OCI-LY7 (cell line): ENCODE measurements around the gene OR2V2.

Experiments
- EZH2phosphoT487 ChIP-seq: fragments of 200-600 bp; sonication (generic); IDR thresholded peaks from 2 replicates; pipeline ENCODE4 v1.6.1; 2018; ENCODE audit warnings: low read depth, borderline replicate concordance, mild to moderate bottlenecking, mixed run types, antibody characterized with exemption, low read length, moderate library complexity, mixed read lengths
- TF ChIP-seq, protein P1 (sequence below): fragments of 200-600 bp; sonication (generic); conservative IDR thresholded peaks from 2 replicates; pipeline ENCODE4 v1.5.1; 2014; ENCODE audit warnings: mild to moderate bottlenecking, antibody characterized with exemption, low read length, moderate library complexity, mixed read lengths

DNA sequence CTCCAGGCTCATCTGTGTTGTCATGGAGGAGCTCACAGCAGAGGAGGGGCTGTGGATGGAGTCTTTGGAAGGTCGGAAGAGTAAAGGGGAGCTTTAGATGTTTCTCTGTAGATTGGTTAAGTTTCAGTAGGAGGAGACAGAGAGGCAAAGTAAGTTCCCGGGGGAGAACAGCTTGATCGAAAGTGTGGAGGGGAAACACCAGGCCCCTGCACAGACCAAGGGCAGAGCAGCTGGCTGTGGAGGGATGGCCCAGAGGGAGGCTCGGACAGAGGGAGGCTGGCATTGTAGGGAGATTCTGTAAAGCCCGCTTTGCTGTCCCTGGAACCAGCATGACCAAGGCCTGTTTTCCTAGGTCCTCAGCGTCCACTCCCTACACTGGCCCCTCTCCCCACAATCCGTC lies 5.3 kb upstream of the OR2V2 start:
- TF ChIP-seq, protein P1, sequence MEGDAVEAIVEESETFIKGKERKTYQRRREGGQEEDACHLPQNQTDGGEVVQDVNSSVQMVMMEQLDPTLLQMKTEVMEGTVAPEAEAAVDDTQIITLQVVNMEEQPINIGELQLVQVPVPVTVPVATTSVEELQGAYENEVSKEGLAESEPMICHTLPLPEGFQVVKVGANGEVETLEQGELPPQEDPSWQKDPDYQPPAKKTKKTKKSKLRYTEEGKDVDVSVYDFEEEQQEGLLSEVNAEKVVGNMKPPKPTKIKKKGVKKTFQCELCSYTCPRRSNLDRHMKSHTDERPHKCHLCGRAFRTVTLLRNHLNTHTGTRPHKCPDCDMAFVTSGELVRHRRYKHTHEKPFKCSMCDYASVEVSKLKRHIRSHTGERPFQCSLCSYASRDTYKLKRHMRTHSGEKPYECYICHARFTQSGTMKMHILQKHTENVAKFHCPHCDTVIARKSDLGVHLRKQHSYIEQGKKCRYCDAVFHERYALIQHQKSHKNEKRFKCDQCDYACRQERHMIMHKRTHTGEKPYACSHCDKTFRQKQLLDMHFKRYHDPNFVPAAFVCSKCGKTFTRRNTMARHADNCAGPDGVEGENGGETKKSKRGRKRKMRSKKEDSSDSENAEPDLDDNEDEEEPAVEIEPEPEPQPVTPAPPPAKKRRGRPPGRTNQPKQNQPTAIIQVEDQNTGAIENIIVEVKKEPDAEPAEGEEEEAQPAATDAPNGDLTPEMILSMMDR: no peak
- TF ChIP-seq EZH2phosphoT487: no peak
